Mucosa of stomach (tissue), 1 donor: ENCODE data around the gene ZSWIM6.

Experiments used
- H3K27me3 ChIP-seq: one replicate; pipeline ENCODE4 v1.7.0; 2013; ENCODE audit warnings: mild to moderate bottlenecking, low read length; ENCODE audit not compliant: control insufficient read depth, insufficient read depth
- H3K36me3 ChIP-seq: one replicate; pipeline ENCODE4 v1.7.0; 2013; ENCODE audit warnings: low read length; ENCODE audit not compliant: control insufficient read depth, insufficient read depth
- H3K4me1 ChIP-seq: one replicate; pipeline ENCODE4 v1.7.0; 2013; ENCODE audit warnings: mild to moderate bottlenecking, low read length; ENCODE audit not compliant: control insufficient read depth, insufficient read depth
- H3K4me3 ChIP-seq: one replicate; pipeline ENCODE4 v1.7.0; 2013; ENCODE audit warnings: low read length
- H3K9ac ChIP-seq: one replicate; pipeline ENCODE4 v1.7.0; 2013; ENCODE audit warnings: mild to moderate bottlenecking, low read length, moderate library complexity
- H3K9me3 ChIP-seq: one replicate; pipeline ENCODE4 v1.7.0; 2013; ENCODE audit warnings: mild to moderate bottlenecking, low read length, moderate library complexity; ENCODE audit not compliant: control insufficient read depth
- donor health status: Pancreatic carcinoma.

The ZSWIM6 gene

DNA sequence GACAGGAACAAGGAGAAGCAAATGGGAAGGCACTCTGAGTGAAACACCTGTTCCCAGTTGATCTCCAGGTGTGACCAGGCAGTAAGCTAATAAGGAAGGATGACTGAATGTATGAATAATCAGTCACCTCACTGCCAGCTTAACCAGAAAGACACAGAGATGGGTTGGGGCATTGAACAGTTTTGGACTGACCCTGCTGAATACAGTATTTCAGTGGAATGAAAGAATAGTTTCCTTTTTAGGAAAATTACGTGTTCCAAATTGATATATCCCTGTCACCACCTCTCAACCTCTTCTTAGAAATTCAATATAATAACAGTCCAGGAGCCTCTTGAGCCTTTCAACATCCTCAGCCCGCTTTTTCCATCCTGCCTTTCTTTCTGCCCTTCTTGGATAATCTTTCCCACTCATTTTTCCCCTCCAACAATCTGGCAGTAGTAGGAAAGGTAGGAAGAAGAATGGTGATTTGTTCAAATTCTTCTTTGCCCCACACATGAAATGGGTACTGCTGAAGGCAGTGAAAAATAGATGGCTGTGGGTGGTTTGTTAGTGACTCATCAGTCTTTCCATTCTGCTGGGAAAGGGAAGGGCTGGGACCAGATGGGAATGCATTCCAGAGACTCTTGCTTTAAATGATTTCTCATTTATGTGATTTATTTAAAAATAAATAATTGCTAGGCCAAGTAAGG is 117.9 kb downstream of the ZSWIM6 start:
- Histone ChIP-seq H3K9me3 (no peaks in the 10 kb centered on the region), H3K4me3 (no peak overlapping the region), H3K36me3 (no peaks in the 10 kb centered on the region), H3K4me1 (peaks cover 25% of the 10 kb centered on the region), H3K9ac (no peak overlapping the region), H3K27me3 (no peaks in the 10 kb centered on the region)

GRCh38 chr5:61450493-61451279 is 118.6 kb downstream of the ZSWIM6 start:
- Histone ChIP-seq H3K4me1 (peaks cover 30% of the 10 kb centered on the region), H3K4me3 (no peak overlapping the region)

GRCh38 chr5:61455179-61456006 is 123.3 kb downstream of the ZSWIM6 start:
- Histone ChIP-seq H3K27me3 (no peaks in the 10 kb centered on the region), H3K9ac (no peak overlapping the region), H3K4me3 (no peak overlapping the region), H3K36me3 (no peaks in the 10 kb centered on the region), H3K4me1 (peaks cover 31% of the 10 kb centered on the region), H3K9me3 (no peaks in the 10 kb centered on the region)

More at GRCh38 chr5:61450493-61451279, 118.6 kb downstream of the ZSWIM6 start:
- H3K9me3 ChIP-seq, result no peaks in the 10 kb centered on the region
- no peaks in the 10 kb centered on the region for H3K27me3 ChIP-seq
- H3K9ac ChIP-seq, result no peak overlapping the region
- no peaks in the 10 kb centered on the region for H3K36me3 ChIP-seq

GRCh38 chr5:61460471-61460870 is 128.4 kb downstream of the ZSWIM6 start:
- H3K9ac ChIP-seq, result no peak overlapping the region
- peaks cover 37% of the 10 kb centered on the region for H3K4me1 ChIP-seq
- H3K4me3 ChIP-seq, result no peak overlapping the region
- H3K9me3 ChIP-seq, result no peaks in the 10 kb centered on the region
- no peaks in the 10 kb centered on the region for H3K36me3 ChIP-seq
- H3K27me3 ChIP-seq, result no peaks in the 10 kb centered on the region

- Histone ChIP-seq H3K9me3 (no peaks in the 10 kb centered on the region), H3K36me3 (no peaks in the 10 kb centered on the region), H3K4me1 (peaks cover 34% of the 10 kb centered on the region), H3K9ac (no peak overlapping the region), H3K27me3 (no peaks in the 10 kb centered on the region), H3K4me3 (no peak overlapping the region)
Measured at GRCh38 chr5:61461417-61461816, 129.4 kb downstream of the ZSWIM6 start.

DNA sequence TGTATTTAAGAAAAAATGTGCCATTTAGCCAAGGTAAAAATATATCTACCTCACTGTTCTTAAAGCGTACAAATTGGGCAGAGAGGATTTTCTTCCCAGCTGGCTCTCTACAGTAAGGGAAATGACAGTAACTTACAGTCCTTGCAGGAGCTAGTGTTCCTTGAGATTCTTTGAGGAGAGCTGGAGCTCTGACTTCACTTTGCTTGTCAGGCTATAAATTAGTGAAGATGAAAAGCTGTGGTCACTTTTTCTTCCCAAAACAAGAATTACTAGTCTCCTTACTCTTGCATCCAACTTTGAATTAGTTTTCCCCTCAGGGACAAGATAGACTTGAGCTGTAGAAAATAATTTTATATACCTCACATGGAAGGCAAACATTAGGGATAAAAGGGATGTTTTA is 129.9 kb downstream of the ZSWIM6 start:
- H3K27me3 ChIP-seq, result no peaks in the 10 kb centered on the region
- H3K36me3 ChIP-seq, result no peaks in the 10 kb centered on the region
- H3K9me3 ChIP-seq, result no peaks in the 10 kb centered on the region
- H3K9ac ChIP-seq, result no peak overlapping the region
- H3K4me1 ChIP-seq, result peaks cover 34% of the 10 kb centered on the region
- H3K4me3 ChIP-seq, result no peak overlapping the region

- no peak overlapping the region for H3K4me3 ChIP-seq
- no peak overlapping the region for H3K9ac ChIP-seq
- no peaks in the 10 kb centered on the region for H3K36me3 ChIP-seq
- H3K9me3 ChIP-seq, result no peaks in the 10 kb centered on the region
- H3K27me3 ChIP-seq, result no peaks in the 10 kb centered on the region
- H3K4me1 ChIP-seq, result peaks cover 36% of the 10 kb centered on the region
Measured at GRCh38 chr5:61463596-61463995, 131.5 kb downstream of the ZSWIM6 start.

DNA sequence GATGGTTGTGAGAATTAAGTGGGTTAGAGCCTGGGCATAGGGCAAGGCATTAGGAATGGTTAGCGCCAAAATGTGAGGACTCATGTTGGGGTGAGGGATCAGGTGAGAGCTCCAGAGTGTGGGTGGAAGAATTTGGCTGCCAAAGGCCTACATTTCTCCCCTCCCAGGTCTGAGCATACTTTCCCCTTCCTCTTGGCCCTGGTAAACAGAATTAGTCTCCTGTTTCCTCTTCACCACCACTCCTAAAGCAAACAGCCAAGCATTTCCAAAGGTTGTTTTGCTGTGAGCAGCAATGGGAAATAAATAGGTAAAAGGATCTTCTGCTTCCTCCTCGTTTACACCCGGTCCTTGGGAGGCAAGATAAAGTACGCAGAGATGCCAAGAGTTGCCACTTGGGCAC is 132.5 kb downstream of the ZSWIM6 start:
- Histone ChIP-seq H3K27me3 (no peaks in the 10 kb centered on the region), H3K4me3 (no peak overlapping the region), H3K4me1 (peaks cover 42% of the 10 kb centered on the region), H3K36me3 (no peaks in the 10 kb centered on the region), H3K9ac (no peak overlapping the region), H3K9me3 (no peaks in the 10 kb centered on the region)

- H3K36me3 ChIP-seq, result no peaks in the 10 kb centered on the region
- H3K9ac ChIP-seq, result no peak overlapping the region
- H3K9me3 ChIP-seq, result no peaks in the 10 kb centered on the region
- H3K4me1 ChIP-seq, result peaks cover 40% of the 10 kb centered on the region
- H3K4me3 ChIP-seq, result no peak overlapping the region
- no peaks in the 10 kb centered on the region for H3K27me3 ChIP-seq
Measured at GRCh38 chr5:61465066-61465465, 133.0 kb downstream of the ZSWIM6 start.

GRCh38 chr5:61465496-61465895 is 133.4 kb downstream of the ZSWIM6 start:
- Histone ChIP-seq H3K4me3 (no peak overlapping the region), H3K36me3 (no peaks in the 10 kb centered on the region), H3K9ac (no peak overlapping the region), H3K9me3 (no peaks in the 10 kb centered on the region), H3K4me1 (peaks cover 38% of the 10 kb centered on the region), H3K27me3 (no peaks in the 10 kb centered on the region)

- Histone ChIP-seq H3K4me3 (no peak overlapping the region), H3K9me3 (no peaks in the 10 kb centered on the region), H3K36me3 (no peaks in the 10 kb centered on the region), H3K9ac (no peak overlapping the region), H3K4me1 (peaks cover 35% of the 10 kb centered on the region), H3K27me3 (no peaks in the 10 kb centered on the region)
Measured at GRCh38 chr5:61466017-61466416, 134.0 kb downstream of the ZSWIM6 start.
